ENCODE results near the gene TUB. TPM values are rescaled to one million over a fixed set of nuclear protein-coding genes. Genes with fewer than 3 reads are reported as not detected.

The TUB gene
- polyA plus RNA-seq, 1 of the 3 experiments (the other 2 are of a cell fraction), result 11.3 TPM

DNA sequence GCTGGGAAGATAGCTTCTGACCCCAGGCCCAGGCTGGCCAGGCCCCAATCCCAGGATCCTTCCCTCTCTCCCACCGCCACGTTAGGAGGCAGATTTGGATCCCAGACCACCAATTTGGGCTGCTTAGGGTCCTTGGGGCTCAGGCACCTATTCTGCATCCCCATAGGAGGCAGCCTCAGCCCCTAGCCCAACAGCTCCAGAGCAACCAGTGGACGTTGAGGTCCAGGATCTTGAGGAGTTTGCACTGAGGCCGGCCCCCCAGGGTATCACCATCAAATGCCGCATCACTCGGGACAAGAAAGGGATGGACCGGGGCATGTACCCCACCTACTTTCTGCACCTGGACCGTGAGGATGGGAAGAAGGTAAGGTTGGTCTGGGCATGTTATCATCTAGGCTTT, 16.1 kb downstream of the TUB start:
- Histone ChIP-seq H3K9me2 (no peaks in the 10 kb centered on the region), H3K9ac (no peak overlapping the region), H3K36me3 (replicated peaks in 1 of 2; ENCODE audit: control insufficient read depth in 1 of 2, insufficient read depth in 2 of 2, low read length in 1 of 2) (peaks cover 4 to 69% of the 10 kb centered on the region in 2 experiments), H4K20me1 (ENCODE audit: insufficient read depth) (peaks cover 7% of the 10 kb centered on the region), H3F3A (replicated peaks; ENCODE audit: insufficient read depth) (peaks cover 9% of the 10 kb centered on the region), H3K4me1 (ENCODE audit: control insufficient read depth in 1 of 2, insufficient read depth in 2 of 2, low read depth in 1 of 2, low read length in 1 of 2) (peaks cover 6 to 12% of the 10 kb centered on the region in 2 experiments; a peak in 3 of 4 replicates), H3K79me2 (ENCODE audit: insufficient read depth) (no peaks in the 10 kb centered on the region), H3K4me3 (ENCODE audit: low read depth in 2 of 2, low read length in 1 of 2) (no peak overlapping the region), H3K4me2 (no peak overlapping the region), H3K27ac (ENCODE audit: low read depth in 2 of 2, low read length in 1 of 2) (no peak overlapping the region; a peak in 1 of 4 replicates), H2AFZ (ENCODE audit: low read depth) (no peak overlapping the region), H3K27me3 (ENCODE audit: insufficient read depth) (no peaks in the 10 kb centered on the region), H3K9me3 (no peaks in the 10 kb centered on the region)
- TF ChIP-seq EP300 (IDR thresholded peaks at IDR 0.05; ENCODE audit: borderline replicate concordance in 1 of 2, low read depth in 1 of 2, low read length in 1 of 2) (no peak), TCF12 (IDR thresholded peaks at IDR 0.05) (no peak), EZH2phosphoT487 (IDR thresholded peaks at IDR 0.05; ENCODE audit: borderline replicate concordance, low read depth) (no peak), TEAD4 (IDR thresholded peaks at IDR 0.05; ENCODE audit: borderline replicate concordance, insufficient read depth) (no peak), FOSL2 (IDR thresholded peaks at IDR 0.05; ENCODE audit: borderline replicate concordance, low read depth) (no peak), SIN3A (IDR thresholded peaks at IDR 0.05; ENCODE audit: borderline replicate concordance, low read depth, low read length) (no peak), ELF1 (IDR thresholded peaks at IDR 0.05) (no peak), MEF2A (IDR thresholded peaks at IDR 0.05; ENCODE audit: borderline replicate concordance, low read depth) (no peak), TAF1 (IDR thresholded peaks at IDR 0.05; ENCODE audit: borderline replicate concordance, low read depth, low read length) (no peak), POLR2AphosphoS5 (IDR thresholded peaks at IDR 0.05; ENCODE audit: low read depth, low read length) (no peak), NRF1 (IDR thresholded peaks at IDR 0.05; ENCODE audit: low read depth, low read length) (no peak), FOXM1 (IDR thresholded peaks at IDR 0.05; ENCODE audit: low read depth) (no peak), FOXJ3 (CRISPR knock-in tag; IDR thresholded peaks at IDR 0.05) (no peak), GATA2 (CRISPR knock-in tag; IDR thresholded peaks at IDR 0.05) (no peak), RCOR1 (IDR thresholded peaks at IDR 0.05; ENCODE audit: low read length) (no peak)
- TF ChIP-seq, protein P1, sequence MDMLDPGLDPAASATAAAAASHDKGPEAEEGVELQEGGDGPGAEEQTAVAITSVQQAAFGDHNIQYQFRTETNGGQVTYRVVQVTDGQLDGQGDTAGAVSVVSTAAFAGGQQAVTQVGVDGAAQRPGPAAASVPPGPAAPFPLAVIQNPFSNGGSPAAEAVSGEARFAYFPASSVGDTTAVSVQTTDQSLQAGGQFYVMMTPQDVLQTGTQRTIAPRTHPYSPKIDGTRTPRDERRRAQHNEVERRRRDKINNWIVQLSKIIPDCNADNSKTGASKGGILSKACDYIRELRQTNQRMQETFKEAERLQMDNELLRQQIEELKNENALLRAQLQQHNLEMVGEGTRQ (IDR thresholded peaks at IDR 0.05; ENCODE audit: borderline replicate concordance, low read depth, low read length), result no peak
- TF ChIP-seq, protein P2, sequence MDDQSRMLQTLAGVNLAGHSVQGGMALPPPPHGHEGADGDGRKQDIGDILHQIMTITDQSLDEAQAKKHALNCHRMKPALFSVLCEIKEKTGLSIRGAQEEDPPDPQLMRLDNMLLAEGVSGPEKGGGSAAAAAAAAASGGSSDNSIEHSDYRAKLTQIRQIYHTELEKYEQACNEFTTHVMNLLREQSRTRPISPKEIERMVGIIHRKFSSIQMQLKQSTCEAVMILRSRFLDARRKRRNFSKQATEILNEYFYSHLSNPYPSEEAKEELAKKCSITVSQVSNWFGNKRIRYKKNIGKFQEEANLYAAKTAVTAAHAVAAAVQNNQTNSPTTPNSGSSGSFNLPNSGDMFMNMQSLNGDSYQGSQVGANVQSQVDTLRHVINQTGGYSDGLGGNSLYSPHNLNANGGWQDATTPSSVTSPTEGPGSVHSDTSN (IDR thresholded peaks at IDR 0.05), result no peak
- TF ChIP-seq, protein P3, sequence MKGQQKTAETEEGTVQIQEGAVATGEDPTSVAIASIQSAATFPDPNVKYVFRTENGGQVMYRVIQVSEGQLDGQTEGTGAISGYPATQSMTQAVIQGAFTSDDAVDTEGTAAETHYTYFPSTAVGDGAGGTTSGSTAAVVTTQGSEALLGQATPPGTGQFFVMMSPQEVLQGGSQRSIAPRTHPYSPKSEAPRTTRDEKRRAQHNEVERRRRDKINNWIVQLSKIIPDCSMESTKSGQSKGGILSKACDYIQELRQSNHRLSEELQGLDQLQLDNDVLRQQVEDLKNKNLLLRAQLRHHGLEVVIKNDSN (IDR thresholded peaks at IDR 0.05; ENCODE audit: borderline replicate concordance, low read depth), result no peak
- TF ChIP-seq, protein P4, sequence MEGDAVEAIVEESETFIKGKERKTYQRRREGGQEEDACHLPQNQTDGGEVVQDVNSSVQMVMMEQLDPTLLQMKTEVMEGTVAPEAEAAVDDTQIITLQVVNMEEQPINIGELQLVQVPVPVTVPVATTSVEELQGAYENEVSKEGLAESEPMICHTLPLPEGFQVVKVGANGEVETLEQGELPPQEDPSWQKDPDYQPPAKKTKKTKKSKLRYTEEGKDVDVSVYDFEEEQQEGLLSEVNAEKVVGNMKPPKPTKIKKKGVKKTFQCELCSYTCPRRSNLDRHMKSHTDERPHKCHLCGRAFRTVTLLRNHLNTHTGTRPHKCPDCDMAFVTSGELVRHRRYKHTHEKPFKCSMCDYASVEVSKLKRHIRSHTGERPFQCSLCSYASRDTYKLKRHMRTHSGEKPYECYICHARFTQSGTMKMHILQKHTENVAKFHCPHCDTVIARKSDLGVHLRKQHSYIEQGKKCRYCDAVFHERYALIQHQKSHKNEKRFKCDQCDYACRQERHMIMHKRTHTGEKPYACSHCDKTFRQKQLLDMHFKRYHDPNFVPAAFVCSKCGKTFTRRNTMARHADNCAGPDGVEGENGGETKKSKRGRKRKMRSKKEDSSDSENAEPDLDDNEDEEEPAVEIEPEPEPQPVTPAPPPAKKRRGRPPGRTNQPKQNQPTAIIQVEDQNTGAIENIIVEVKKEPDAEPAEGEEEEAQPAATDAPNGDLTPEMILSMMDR (IDR thresholded peaks at IDR 0.05), result no peak
- TF ChIP-seq, protein P5, sequence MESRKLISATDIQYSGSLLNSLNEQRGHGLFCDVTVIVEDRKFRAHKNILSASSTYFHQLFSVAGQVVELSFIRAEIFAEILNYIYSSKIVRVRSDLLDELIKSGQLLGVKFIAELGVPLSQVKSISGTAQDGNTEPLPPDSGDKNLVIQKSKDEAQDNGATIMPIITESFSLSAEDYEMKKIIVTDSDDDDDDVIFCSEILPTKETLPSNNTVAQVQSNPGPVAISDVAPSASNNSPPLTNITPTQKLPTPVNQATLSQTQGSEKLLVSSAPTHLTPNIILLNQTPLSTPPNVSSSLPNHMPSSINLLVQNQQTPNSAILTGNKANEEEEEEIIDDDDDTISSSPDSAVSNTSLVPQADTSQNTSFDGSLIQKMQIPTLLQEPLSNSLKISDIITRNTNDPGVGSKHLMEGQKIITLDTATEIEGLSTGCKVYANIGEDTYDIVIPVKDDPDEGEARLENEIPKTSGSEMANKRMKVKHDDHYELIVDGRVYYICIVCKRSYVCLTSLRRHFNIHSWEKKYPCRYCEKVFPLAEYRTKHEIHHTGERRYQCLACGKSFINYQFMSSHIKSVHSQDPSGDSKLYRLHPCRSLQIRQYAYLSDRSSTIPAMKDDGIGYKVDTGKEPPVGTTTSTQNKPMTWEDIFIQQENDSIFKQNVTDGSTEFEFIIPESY (IDR thresholded peaks at IDR 0.05; ENCODE audit: borderline replicate concordance, low read depth), result no peak
- ChIA-PET POLR2A (no interaction called here), CTCF (interaction anchor here (1.3 to 26.8 kb wide), 5 partner anchors 8 to 89 kb away, joined by 5 to 620 read pairs (median 176); no protein-coding TSS in a partner anchor)
- WGBS (ENCODE audit: low lambda C conversion rate), result 100% methylated on average over 5 of the region's 8 CpGs
- DNase-seq, result no peak

Measured in SK-N-SH (cell line).